Measurements from ENCODE around the gene PLCB1. TPM values are rescaled to one million over a fixed set of nuclear protein-coding genes. Genes with fewer than 3 reads are reported as not detected.

The PLCB1 gene
- total and polyA plus RNA-seq, 8 donors, result 8.8 to 27.7 (median 19.2) TPM

DNA sequence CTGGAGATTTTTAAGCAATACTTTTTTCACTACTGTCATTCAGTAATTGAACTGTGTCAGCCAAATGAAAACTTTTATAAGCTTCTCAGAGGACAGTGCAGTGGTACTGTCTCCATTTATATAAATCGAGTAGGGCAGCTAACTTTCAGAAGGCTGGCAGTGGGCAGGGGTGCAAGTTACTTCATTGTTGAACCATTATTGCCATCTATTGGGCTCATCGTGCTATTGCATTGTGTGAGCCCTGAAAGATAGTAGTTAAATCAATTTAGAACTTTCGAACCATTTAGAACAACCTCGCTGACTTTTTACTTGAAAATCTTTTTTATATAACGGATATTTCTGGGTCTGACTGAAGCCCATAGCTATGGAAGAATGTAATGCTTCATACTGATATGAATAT is 589.0 kb downstream of the PLCB1 start:
- Histone ChIP-seq H3K9me3 (no peaks in the 10 kb centered on the region), H3K27ac (no peak overlapping the region), H3K4me1 (peaks cover 0 to 4% of the 10 kb centered on the region in 2 donors), H3K36me3 (no peaks in the 10 kb centered on the region), H3K4me3 (no peak overlapping the region), H3K27me3 (no peaks in the 10 kb centered on the region)
- peak; percentile 88 for ATAC-seq
- peak in 2 of 4 donors; percentile 30 to 55 for DNase-seq
- intact Hi-C loops (cut with DNase I), result loop anchor here in 1 of 2 donors (5.0 to 10.0 kb wide), 2 partner anchors 596 to 679 kb away; no protein-coding TSS in a partner anchor
- TF ChIP-seq, protein P1, sequence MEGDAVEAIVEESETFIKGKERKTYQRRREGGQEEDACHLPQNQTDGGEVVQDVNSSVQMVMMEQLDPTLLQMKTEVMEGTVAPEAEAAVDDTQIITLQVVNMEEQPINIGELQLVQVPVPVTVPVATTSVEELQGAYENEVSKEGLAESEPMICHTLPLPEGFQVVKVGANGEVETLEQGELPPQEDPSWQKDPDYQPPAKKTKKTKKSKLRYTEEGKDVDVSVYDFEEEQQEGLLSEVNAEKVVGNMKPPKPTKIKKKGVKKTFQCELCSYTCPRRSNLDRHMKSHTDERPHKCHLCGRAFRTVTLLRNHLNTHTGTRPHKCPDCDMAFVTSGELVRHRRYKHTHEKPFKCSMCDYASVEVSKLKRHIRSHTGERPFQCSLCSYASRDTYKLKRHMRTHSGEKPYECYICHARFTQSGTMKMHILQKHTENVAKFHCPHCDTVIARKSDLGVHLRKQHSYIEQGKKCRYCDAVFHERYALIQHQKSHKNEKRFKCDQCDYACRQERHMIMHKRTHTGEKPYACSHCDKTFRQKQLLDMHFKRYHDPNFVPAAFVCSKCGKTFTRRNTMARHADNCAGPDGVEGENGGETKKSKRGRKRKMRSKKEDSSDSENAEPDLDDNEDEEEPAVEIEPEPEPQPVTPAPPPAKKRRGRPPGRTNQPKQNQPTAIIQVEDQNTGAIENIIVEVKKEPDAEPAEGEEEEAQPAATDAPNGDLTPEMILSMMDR (IDR thresholded peaks at IDR 0.05), result peak; percentile 65 to 74

DNA sequence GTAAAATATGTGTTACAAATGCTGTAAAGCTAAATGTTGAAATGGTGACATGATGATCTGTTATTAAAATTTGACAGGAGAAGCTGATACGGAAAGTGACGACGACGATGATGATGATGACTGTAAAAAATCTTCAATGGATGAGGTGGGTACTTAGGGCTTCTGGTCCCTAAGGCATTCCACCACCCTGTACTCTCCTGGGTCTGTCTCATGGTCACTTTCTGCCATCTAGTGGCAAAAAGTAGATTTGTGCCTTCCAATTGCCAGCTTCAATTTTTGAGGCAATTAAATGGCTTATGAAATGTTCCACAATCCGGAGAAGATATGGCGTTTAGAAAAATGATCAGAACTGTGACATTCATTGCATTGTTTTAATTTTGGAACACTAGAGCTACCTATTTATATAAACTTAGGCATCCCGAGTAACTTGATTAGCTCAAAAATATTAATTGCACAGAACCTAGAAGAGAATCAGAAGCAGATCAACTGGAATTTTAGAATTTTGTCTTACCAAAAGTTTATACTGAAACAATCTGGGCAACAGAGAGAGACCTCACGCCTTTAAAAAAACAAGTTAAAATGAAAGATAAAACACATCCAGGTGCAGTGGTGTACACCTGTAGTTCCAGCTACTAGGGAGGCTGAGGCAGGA is 590.3 kb downstream of the PLCB1 start:
- Histone ChIP-seq H3K27ac (no peak overlapping the region), H3K36me3 (no peaks in the 10 kb centered on the region), H3K9me3 (no peaks in the 10 kb centered on the region), H3K4me3 (no peak overlapping the region), H3K4me1 (peaks cover 0 to 4% of the 10 kb centered on the region in 2 donors), H3K27me3 (no peaks in the 10 kb centered on the region)
- DNase-seq (peak in 2 of 4 donors; percentile 52 to 72), ATAC-seq (peak; percentile 91)
- intact Hi-C loops (cut with DNase I), result loop anchor here in 1 of 2 donors (5.0 to 10.0 kb wide), 2 partner anchors 598 to 680 kb away; no protein-coding TSS in a partner anchor
- TF ChIP-seq, protein P1 (IDR thresholded peaks at IDR 0.05), result peak; percentile 72 to 79

DNA sequence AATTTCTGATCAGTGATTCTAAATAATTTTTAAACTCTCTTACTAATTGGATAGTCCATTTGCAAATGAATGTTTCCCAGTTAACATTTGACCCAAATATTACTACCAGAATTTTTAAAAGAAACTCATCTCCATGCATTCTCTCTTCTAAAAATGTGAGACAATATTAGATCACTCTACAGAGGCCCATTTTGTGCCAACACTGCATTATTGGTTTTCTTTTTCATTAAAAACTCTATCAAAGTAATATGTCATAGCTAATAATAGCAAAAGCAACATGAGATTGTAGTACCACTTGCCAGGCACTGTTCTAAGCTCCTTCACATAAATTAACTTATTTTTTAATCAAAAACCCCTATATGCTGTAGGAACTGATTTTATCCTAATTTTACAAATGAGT is 591.2 kb downstream of the PLCB1 start:
- H3K27ac ChIP-seq, result no peak overlapping the region
- TF ChIP-seq, protein P1 (IDR thresholded peaks at IDR 0.05), result no peak
- H3K4me1 ChIP-seq, result peaks cover 0 to 4% of the 10 kb centered on the region in 2 donors
- H3K4me3 ChIP-seq, result no peak overlapping the region
- H3K9me3 ChIP-seq, result no peaks in the 10 kb centered on the region
- intact Hi-C loops (cut with DNase I), result loop anchor here in 1 of 2 donors (5.0 to 10.0 kb wide), 2 partner anchors 598 to 681 kb away; no protein-coding TSS in a partner anchor
- no peaks in the 10 kb centered on the region for H3K36me3 ChIP-seq
- DNase-seq (no peak), ATAC-seq (no peak)
- no peaks in the 10 kb centered on the region for H3K27me3 ChIP-seq

DNA sequence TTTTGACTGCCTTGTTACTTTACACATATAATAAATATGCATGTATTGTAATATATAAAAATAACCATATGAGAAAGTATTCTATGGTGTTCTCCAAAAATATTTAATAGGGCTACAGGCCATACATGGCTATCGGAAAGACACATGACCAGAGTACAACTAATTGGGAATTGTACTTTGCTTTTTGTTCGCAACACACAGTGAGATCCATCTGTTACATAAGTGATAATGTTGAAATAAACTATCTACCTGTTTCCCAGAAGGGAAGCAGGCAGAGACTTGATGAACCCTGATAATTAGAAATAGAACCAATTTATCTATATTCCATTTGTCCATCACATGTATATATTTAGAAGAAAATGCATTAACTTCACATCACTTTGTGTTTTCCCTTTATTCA is 592.8 kb downstream of the PLCB1 start:
- TF ChIP-seq, protein P1 (IDR thresholded peaks at IDR 0.05), result no peak
- H3K36me3 ChIP-seq, result no peaks in the 10 kb centered on the region
- H3K27me3 ChIP-seq, result no peaks in the 10 kb centered on the region
- DNase-seq, result no peak
- no peaks in the 10 kb centered on the region for H3K9me3 ChIP-seq
- ATAC-seq, result no peak
- no peak overlapping the region for H3K27ac ChIP-seq
- intact Hi-C loops (cut with DNase I), result loop anchor here in 1 of 2 donors (5.0 to 10.0 kb wide), 2 partner anchors 600 to 683 kb away; no protein-coding TSS in a partner anchor
- no peak overlapping the region for H3K4me3 ChIP-seq
- peaks cover 0 to 4% of the 10 kb centered on the region in 2 donors for H3K4me1 ChIP-seq

DNA sequence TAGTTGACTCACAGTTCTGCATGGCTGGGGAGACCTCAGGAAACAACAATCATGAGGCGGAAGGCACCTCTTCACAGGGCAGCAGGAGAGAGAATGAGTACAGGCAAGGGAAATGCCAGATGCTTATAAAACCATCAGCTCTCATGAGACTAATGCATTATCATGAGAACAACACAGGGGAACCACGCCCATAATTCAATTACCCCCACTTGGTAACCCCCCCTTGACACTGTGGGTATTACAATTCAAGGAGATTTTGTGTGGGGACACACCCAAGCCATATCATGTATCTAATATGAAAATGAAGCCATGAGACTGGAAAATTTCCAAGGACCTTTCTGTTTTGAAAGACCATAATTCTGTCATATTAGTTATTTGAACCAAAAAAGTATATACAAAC is 594.4 kb downstream of the PLCB1 start:
- intact Hi-C loops (cut with DNase I), result loop anchor here in 1 of 2 donors (10.0 kb wide), 1 partner anchor 602 kb away; no protein-coding TSS in a partner anchor
- H3K9me3 ChIP-seq, result no peaks in the 10 kb centered on the region
- no peak overlapping the region for H3K27ac ChIP-seq
- H3K4me1 ChIP-seq, result no peaks in the 10 kb centered on the region
- TF ChIP-seq, protein P1 (IDR thresholded peaks at IDR 0.05), result no peak
- no peaks in the 10 kb centered on the region for H3K27me3 ChIP-seq
- no peak overlapping the region for H3K4me3 ChIP-seq
- no peaks in the 10 kb centered on the region for H3K36me3 ChIP-seq
- ATAC-seq (no peak), DNase-seq (no peak)
